ENCODE measurements around the gene AGBL5.

The AGBL5 gene

DNA sequence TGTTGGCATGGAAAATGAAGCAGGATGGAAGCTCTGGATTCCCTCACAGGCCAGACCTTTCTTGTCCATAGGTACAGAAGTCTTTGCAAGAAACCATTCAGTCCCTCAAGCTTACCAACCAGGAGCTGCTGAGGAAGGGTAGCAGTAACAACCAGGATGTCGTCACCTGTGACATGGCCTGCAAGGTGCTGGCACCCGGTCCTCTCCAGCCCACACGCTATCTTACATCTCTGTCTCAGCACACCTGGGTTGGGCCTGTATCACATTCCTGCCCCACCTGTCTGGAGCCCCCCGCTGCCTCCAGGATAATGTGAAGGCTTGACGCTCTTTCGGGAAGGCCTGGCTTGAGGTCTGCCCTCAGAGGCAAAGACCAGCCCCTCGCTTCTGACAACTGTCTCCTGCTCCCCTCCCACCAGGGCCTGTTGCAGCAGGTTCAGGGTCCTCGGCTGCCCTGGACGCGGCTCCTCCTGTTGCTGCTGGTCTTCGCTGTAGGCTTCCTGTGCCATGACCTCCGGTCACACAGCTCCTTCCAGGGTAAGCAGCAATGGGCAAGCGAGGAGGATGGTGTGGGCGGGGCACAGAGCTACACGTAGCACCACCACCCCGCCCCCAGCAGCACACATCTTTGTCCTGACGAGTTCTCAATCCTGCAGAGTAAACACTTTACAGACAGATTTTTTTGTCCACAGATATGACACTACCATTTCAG lies 12.7 kb upstream of the AGBL5 start:
- H3K79me2 ChIP-seq (ENCODE audit: insufficient read depth, low read length): no peaks in the 10 kb centered on the region
- peaks cover 81% of the 10 kb centered on the region for H3K36me3 ChIP-seq (ENCODE audit: insufficient read depth, low read length)
- H3K9me2 ChIP-seq (ENCODE audit: low read depth, low read length): no peaks in the 10 kb centered on the region
- TF ChIP-seq, protein P1, sequence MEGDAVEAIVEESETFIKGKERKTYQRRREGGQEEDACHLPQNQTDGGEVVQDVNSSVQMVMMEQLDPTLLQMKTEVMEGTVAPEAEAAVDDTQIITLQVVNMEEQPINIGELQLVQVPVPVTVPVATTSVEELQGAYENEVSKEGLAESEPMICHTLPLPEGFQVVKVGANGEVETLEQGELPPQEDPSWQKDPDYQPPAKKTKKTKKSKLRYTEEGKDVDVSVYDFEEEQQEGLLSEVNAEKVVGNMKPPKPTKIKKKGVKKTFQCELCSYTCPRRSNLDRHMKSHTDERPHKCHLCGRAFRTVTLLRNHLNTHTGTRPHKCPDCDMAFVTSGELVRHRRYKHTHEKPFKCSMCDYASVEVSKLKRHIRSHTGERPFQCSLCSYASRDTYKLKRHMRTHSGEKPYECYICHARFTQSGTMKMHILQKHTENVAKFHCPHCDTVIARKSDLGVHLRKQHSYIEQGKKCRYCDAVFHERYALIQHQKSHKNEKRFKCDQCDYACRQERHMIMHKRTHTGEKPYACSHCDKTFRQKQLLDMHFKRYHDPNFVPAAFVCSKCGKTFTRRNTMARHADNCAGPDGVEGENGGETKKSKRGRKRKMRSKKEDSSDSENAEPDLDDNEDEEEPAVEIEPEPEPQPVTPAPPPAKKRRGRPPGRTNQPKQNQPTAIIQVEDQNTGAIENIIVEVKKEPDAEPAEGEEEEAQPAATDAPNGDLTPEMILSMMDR (IDR thresholded peaks at IDR 0.05; ENCODE audit: low read length): no peak
- TF ChIP-seq EZH2 (IDR thresholded peaks at IDR 0.05; ENCODE audit: borderline replicate concordance, low read length): no peak
- no peaks in the 10 kb centered on the region for H3K9me3 ChIP-seq (ENCODE audit: low read length)
- no peaks in the 10 kb centered on the region for H4K20me1 ChIP-seq (ENCODE audit: insufficient read depth, low read length)
- H3K4me3 ChIP-seq (ENCODE audit: low read depth, low read length, poor library complexity, severe bottlenecking): no peak overlapping the region
- no peak overlapping the region for H3K4me2 ChIP-seq (ENCODE audit: low read length)
- no peak overlapping the region for H3K9ac ChIP-seq (ENCODE audit: low read length)
- H2AFZ ChIP-seq (ENCODE audit: low read length): no peak overlapping the region
- no peaks in the 10 kb centered on the region for H3K27me3 ChIP-seq (ENCODE audit: insufficient read depth, low read length)
- peaks cover 18% of the 10 kb centered on the region for H3K4me1 ChIP-seq (ENCODE audit: insufficient read depth, low read length, severe bottlenecking)
- no peak overlapping the region for H3K27ac ChIP-seq (ENCODE audit: low read depth, low read length, poor library complexity, severe bottlenecking)
- H3F3A ChIP-seq (ENCODE audit: insufficient read depth, low read length): no peaks in the 10 kb centered on the region

DNA sequence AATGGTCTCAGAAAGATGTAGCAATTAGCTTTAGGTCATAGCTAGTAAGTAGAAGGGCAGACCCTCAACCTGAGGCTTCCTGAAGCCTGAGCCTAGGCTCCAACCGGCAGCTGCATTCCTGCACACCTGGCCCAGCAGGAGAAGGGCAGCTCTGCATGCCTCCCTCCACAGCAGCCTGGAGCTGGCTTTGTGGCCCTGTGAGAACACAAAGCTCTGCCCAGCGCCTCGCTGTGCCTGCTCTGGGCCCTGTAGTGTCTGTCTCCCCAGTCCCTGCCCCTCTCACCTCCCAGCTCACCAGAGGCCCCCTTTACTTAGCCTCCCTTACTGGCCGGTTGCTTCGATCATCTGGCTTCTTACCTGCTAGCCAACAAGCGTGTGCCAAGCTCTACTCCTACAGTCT lies 12.0 kb upstream of the AGBL5 start:
- no peak overlapping the region for H3K4me2 ChIP-seq (ENCODE audit: low read length)
- no peaks in the 10 kb centered on the region for H3K79me2 ChIP-seq (ENCODE audit: insufficient read depth, low read length)
- no peaks in the 10 kb centered on the region for H3K9me2 ChIP-seq (ENCODE audit: low read depth, low read length)
- H3K9ac ChIP-seq (ENCODE audit: low read length): no peak overlapping the region
- no peaks in the 10 kb centered on the region for H3K27me3 ChIP-seq (ENCODE audit: insufficient read depth, low read length)
- peaks cover 12% of the 10 kb centered on the region for H3K4me1 ChIP-seq (ENCODE audit: insufficient read depth, low read length, severe bottlenecking)
- no peaks in the 10 kb centered on the region for H4K20me1 ChIP-seq (ENCODE audit: insufficient read depth, low read length)
- H3K4me3 ChIP-seq (ENCODE audit: low read depth, low read length, poor library complexity, severe bottlenecking): no peak overlapping the region
- TF ChIP-seq, protein P1 (IDR thresholded peaks at IDR 0.05; ENCODE audit: low read length): no peak
- no peak for TF ChIP-seq EZH2 (IDR thresholded peaks at IDR 0.05; ENCODE audit: borderline replicate concordance, low read length)
- no peak overlapping the region for H2AFZ ChIP-seq (ENCODE audit: low read length)
- peaks cover 81% of the 10 kb centered on the region for H3K36me3 ChIP-seq (ENCODE audit: insufficient read depth, low read length)
- no peaks in the 10 kb centered on the region for H3F3A ChIP-seq (ENCODE audit: insufficient read depth, low read length)
- no peak overlapping the region for H3K27ac ChIP-seq (ENCODE audit: low read depth, low read length, poor library complexity, severe bottlenecking)
- no peaks in the 10 kb centered on the region for H3K9me3 ChIP-seq (ENCODE audit: low read length)

DNA sequence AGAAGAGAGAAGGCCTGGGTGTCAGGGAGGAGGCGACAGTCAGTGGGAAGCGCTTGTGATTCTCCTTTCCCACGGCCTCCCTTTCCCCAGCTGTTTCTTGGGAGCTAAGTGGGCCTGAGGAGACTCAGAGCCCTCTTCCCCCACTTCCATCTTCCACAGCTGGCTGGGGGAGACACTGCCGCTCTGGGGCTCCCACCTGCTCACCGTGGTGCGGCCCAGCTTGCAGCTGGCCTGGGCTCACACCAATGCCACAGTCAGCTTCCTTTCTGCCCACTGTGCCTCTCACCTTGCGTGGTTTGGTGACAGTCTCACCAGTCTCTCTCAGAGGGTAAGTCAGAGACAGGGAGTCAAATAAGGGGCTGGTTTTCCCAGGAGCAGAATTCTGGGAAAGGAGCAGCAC lies 11.6 kb upstream of the AGBL5 start:
- H3K9ac ChIP-seq (ENCODE audit: low read length): no peak overlapping the region
- no peak overlapping the region for H2AFZ ChIP-seq (ENCODE audit: low read length)
- no peaks in the 10 kb centered on the region for H3K9me2 ChIP-seq (ENCODE audit: low read depth, low read length)
- no peaks in the 10 kb centered on the region for H4K20me1 ChIP-seq (ENCODE audit: insufficient read depth, low read length)
- H3K27ac ChIP-seq (ENCODE audit: low read depth, low read length, poor library complexity, severe bottlenecking): no peak overlapping the region
- no peak overlapping the region for H3K4me3 ChIP-seq (ENCODE audit: low read depth, low read length, poor library complexity, severe bottlenecking)
- H3K4me1 ChIP-seq (ENCODE audit: insufficient read depth, low read length, severe bottlenecking): peaks cover 12% of the 10 kb centered on the region
- no peak overlapping the region for H3K4me2 ChIP-seq (ENCODE audit: low read length)
- H3K9me3 ChIP-seq (ENCODE audit: low read length): no peaks in the 10 kb centered on the region
- H3K36me3 ChIP-seq (ENCODE audit: insufficient read depth, low read length): peaks cover 79% of the 10 kb centered on the region
- no peaks in the 10 kb centered on the region for H3F3A ChIP-seq (ENCODE audit: insufficient read depth, low read length)
- H3K27me3 ChIP-seq (ENCODE audit: insufficient read depth, low read length): no peaks in the 10 kb centered on the region
- no peak for TF ChIP-seq EZH2 (IDR thresholded peaks at IDR 0.05; ENCODE audit: borderline replicate concordance, low read length)
- TF ChIP-seq, protein P1 (IDR thresholded peaks at IDR 0.05; ENCODE audit: low read length): no peak
- H3K79me2 ChIP-seq (ENCODE audit: insufficient read depth, low read length): no peaks in the 10 kb centered on the region
